Tibial artery (tissue), 4 donors: ENCODE data around the gene EXD3.
A peak's percentile ranks its signal among the peaks of the same experiment; 100 is the strongest.

Source experiments
- DNase-seq, 2 donors: peaks; one replicate each; pipeline ENCODE4 v3.0.0-alpha.2; 2019
- H3K27ac ChIP-seq, 2 donors: fragments of 200-600 bp; sonication (generic) in 1 of 2; 1 replicate in 1 of 2; 2 replicates in 1 of 2; pipeline ENCODE4 v1.5.1; 2018 to 2019; ENCODE audit warnings: mild to moderate bottlenecking in 1 of 2
- H3K27me3 ChIP-seq, 2 donors: fragments of 200-600 bp; sonication (generic) in 1 of 2; one replicate each; pipeline versions ENCODE4 v1.5.1 to v1.6.0; 2016 to 2019
- H3K36me3 ChIP-seq, 3 donors: fragments of 200-600 bp; sonication (generic) in 2 of 3; one replicate each; pipeline ENCODE4 v1.5.1; 2016 to 2019; ENCODE audit warnings: mild to moderate bottlenecking in 2 of 3
- H3K4me1 ChIP-seq, 4 donors: fragments of 200-600 bp; sonication (generic) in 2 of 4; 1 replicate in 3 of 4; 2 replicates in 1 of 4; pipeline ENCODE4 v1.5.1; 2016 to 2019
- H3K4me3 ChIP-seq, 2 donors: fragments of 200-600 bp; sonication (generic) in 1 of 2; 1 replicate in 1 of 2; 2 replicates in 1 of 2; pipeline ENCODE4 v1.5.1; 2018 to 2019; ENCODE audit warnings: mild to moderate bottlenecking in 2 of 2
- H3K9me3 ChIP-seq, 3 donors: fragments of 200-600 bp; sonication (generic) in 1 of 3; one replicate each; pipeline ENCODE4 v1.5.1; 2016 to 2019
- intact Hi-C: fragments of 100-400 bp; cut with DNase I; formaldehyde crosslinking; loops from one replicate; pipeline ENCODE4 v1.15.0; 2023; ENCODE audit warnings: low total_unique reads
- TF ChIP-seq, protein P1 (sequence below), 2 experiments: fragments of 200-600 bp in 1 of 2; fragments of 450-650 bp in 1 of 2; IDR thresholded peaks; one replicate each; pipeline ENCODE4 v1.5.1; 2017 to 2019; ENCODE audit warnings: antibody characterized with exemption in 2 of 2, mild to moderate bottlenecking in 1 of 2, moderate library complexity in 1 of 2

EXD3 gene

DNA sequence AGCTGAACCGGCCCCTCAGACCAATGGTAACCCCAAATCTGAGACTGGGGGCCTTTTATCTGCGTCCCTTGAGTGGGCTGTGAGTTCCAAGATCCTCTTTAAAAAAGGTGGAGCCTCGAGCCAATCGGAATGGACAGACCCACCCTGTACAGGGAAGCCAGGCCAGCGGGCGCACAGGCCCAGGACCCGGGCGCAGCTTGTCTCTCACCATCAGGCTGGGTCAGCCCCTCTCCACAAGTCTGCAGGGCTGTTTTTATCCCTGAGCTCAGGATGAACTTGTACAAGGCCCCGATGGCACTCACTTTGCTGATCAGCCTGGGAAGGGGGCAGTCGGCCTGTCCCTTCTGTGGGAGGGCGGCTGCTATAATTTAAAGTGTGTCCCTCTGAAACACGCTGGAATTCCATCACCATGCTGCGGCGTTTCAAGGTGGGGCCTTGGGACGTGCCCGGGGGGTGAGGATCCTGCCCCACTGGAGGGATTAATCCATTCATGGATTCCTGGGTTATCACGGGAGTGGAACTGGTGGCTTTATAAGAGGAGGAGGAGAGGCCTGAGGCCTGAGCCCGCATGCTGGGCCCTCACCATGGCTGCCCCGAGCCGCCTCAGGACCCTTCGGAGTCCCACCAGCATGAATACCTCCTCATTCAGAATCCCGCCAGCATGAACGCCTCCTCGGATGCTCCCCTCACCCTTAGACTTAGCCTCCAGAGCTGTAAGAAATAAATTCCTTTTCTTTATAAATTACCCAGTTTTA, 14.1 kb downstream of the EXD3 start:
- no peak overlapping the region for H3K4me3 ChIP-seq
- no peaks in the 10 kb centered on the region for H3K36me3 ChIP-seq
- TF ChIP-seq, protein P1, sequence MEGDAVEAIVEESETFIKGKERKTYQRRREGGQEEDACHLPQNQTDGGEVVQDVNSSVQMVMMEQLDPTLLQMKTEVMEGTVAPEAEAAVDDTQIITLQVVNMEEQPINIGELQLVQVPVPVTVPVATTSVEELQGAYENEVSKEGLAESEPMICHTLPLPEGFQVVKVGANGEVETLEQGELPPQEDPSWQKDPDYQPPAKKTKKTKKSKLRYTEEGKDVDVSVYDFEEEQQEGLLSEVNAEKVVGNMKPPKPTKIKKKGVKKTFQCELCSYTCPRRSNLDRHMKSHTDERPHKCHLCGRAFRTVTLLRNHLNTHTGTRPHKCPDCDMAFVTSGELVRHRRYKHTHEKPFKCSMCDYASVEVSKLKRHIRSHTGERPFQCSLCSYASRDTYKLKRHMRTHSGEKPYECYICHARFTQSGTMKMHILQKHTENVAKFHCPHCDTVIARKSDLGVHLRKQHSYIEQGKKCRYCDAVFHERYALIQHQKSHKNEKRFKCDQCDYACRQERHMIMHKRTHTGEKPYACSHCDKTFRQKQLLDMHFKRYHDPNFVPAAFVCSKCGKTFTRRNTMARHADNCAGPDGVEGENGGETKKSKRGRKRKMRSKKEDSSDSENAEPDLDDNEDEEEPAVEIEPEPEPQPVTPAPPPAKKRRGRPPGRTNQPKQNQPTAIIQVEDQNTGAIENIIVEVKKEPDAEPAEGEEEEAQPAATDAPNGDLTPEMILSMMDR (IDR thresholded peaks at IDR 0.05), result no peak
- no peaks in the 10 kb centered on the region for H3K9me3 ChIP-seq
- intact Hi-C loops, result no loop called here
- DNase-seq, result no peak
- H3K4me1 ChIP-seq, result peaks cover 0 to 62% (median 34%) of the 10 kb centered on the region in 4 donors
- H3K27me3 ChIP-seq, result no peaks in the 10 kb centered on the region
- peak overlapping the region in 1 of 2 donors; percentile 26 for H3K27ac ChIP-seq

DNA sequence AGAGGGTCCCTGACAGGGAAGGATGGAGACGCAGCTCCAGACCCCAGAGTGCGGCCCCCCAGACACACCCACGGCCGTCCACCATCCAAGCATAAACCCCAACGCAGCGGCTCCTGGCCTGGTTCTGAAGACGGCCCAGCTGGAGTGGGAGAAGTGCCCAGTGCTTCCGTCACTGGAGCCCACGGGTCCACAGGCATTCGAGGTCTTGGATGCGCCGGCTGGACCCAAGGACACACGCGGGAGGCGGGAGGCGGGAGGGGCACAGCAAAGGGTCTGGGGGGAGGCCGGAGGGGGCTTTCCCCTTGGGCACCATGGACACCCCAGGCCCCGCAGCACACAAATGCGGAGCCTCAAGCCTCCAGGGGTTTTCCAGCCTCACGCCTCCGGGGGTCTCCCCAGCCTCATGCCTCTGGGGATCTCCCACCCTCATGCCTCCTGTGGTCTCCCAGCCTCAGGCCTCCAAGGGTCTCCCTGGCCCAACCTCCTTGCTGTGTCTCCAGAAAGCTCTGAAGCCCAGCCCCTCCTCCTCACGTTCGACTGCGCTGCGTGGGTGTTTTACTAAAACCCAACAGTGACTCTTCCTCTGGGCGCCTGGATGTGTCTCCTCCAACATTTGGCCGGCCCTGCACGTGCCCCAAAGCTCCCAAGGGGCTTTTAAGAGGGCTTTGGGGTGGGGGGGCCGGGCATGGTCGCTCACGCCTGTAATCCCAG, 15.2 kb downstream of the EXD3 start:
- no peak for DNase-seq
- intact Hi-C loops, result no loop called here

DNA sequence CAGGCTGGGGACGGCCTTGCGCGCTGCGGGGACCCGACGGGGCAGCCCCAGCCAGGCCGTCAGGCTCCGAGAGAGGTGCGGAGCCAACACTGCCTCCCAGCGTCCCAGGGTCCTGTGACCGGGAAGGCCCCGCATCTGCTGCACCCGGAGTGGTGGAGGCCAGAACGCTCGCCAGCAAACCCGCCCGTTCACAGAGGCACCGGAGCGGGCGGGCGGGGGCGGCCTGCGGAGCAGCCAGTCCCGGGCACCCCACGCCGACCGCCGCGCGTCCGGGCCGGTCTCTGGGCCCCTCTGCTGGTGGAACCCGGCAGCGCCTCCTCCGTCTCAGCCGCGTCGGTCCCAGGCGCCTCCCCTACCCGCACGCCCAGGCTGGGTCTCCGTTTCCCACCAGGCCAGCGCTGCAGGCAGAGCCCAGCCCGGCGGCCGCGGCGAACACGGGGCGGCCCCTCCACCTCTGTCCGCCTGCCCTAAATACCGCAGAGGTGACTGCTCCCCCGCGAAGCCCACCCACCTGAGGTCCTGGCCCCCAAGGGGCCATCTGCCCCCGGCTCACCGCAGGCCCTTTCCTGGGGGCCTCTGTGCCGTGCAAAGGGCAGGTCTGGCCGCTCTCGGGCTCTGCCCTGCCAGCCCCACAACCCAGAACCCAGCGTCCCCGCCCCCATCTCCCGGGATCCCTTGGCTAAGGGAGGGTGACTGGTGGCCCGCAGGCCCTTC, 15.9 kb downstream of the EXD3 start:
- H3K27me3 ChIP-seq, result no peaks in the 10 kb centered on the region
- peak overlapping the region; percentile 38 to 48 for H3K4me3 ChIP-seq
- TF ChIP-seq, protein P1 (IDR thresholded peaks at IDR 0.05), result peak; percentile 65 to 78
- no peaks in the 10 kb centered on the region for H3K9me3 ChIP-seq
- H3K36me3 ChIP-seq, result no peaks in the 10 kb centered on the region
- no peak for DNase-seq
- intact Hi-C loops, result no loop called here
- H3K27ac ChIP-seq, result peak overlapping the region; percentile 49 to 63
- peaks cover 0 to 48% (median 31%) of the 10 kb centered on the region in 4 donors for H3K4me1 ChIP-seq

More for the DNA sequence above, 15.2 kb downstream of the EXD3 start:
- Histone ChIP-seq H3K27me3 (no peaks in the 10 kb centered on the region), H3K4me3 (peak overlapping the region; percentile 38 to 48), H3K4me1 (peaks cover 0 to 56% (median 34%) of the 10 kb centered on the region in 4 donors), H3K27ac (peak overlapping the region; percentile 49 to 63), H3K36me3 (no peaks in the 10 kb centered on the region), H3K9me3 (no peaks in the 10 kb centered on the region)
- TF ChIP-seq, protein P1 (IDR thresholded peaks at IDR 0.05), result no peak

DNA sequence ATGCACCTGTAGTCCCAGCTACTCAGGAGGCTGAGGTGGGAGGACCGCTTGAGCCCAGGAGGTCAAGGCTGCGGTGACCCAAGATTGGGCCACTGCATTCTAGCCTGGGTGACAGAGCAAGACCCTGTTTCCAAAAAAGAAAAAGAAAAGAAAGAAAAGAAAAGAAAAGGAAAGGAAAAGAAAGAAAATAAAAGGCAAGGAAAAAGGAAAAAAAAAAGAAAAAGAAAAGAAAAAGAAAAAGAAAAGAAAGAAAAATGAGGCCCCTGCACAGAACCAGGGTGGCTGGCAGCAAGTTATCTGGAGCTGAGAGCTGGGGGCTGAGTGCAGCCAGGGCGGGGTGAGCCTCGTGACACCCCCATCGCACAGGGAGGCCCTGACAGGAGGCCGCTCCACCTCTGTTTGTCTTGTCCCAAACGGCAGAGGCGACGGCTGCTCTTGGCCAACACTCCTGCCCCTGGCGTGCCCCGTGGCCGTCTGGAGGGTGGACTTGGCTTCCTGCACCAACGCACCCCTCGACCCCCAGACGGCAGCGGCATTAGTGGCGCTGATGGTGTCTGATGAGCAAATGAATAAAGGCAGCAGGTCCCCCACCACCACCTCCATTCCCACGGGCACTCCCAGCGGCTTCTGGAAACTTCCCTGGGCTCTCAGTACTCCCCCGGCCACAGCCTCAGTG, 16.7 kb downstream of the EXD3 start:
- Histone ChIP-seq H3K4me1 (peaks cover 0 to 40% (median 24%) of the 10 kb centered on the region in 4 donors), H3K9me3 (no peaks in the 10 kb centered on the region), H3K36me3 (no peaks in the 10 kb centered on the region), H3K27me3 (no peaks in the 10 kb centered on the region), H3K4me3 (peak overlapping the region; percentile 38 to 48), H3K27ac (no peak overlapping the region)
- intact Hi-C loops, result no loop called here
- TF ChIP-seq, protein P1 (IDR thresholded peaks at IDR 0.05), result no peak
- no peak for DNase-seq

DNA sequence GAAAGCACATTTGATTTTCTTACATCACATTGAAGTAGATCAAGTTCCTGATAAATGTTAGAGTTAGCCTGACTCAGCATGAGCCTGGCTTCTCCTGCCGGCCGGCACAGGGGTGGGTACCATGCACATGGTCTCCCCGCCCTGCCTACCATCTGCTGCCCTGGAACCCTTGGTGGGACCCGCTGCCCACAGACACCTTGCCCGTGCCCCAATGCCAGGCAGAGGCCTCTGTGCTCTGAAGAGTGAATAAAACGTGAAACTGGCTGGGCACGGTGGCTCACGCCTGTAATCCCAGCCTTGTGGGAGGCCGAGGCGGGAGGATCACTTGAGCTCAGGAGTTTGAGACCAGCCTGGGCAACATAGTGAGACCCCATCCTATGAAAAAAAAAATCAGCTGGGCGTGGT, 17.3 kb downstream of the EXD3 start:
- Histone ChIP-seq H3K4me1 (peaks cover 0 to 35% (median 18%) of the 10 kb centered on the region in 4 donors), H3K4me3 (no peak overlapping the region), H3K27me3 (no peaks in the 10 kb centered on the region), H3K9me3 (no peaks in the 10 kb centered on the region), H3K27ac (no peak overlapping the region), H3K36me3 (no peaks in the 10 kb centered on the region)
- intact Hi-C loops, result no loop called here
- DNase-seq, result no peak
- TF ChIP-seq, protein P1 (IDR thresholded peaks at IDR 0.05), result no peak
